NB4 (cell line): ENCODE data around the gene PHACTR1.

Experiments used
- DNase-seq: peaks from one replicate; pipeline ENCODE4 v3.0.0; 2010; ENCODE audit warnings: low read depth
- H3K4me3 ChIP-seq: one replicate; pipeline ENCODE4 v1.5.1; 2011; ENCODE audit warnings: mild to moderate bottlenecking, low read depth, low read length, moderate library complexity
- CTCF ChIP-seq: IDR thresholded peaks from one replicate; pipeline ENCODE4 v1.5.1; 2012; ENCODE audit warnings: low read depth, low read length
- MAX ChIP-seq: IDR thresholded peaks from 2 replicates; pipeline ENCODE4 v1.6.1; 2011; ENCODE audit warnings: low read depth, low read length
- MYC ChIP-seq: IDR thresholded peaks from 2 replicates; pipeline ENCODE4 v1.6.1; 2011; ENCODE audit warnings: low read depth, low read length
- POLR2A ChIP-seq: IDR thresholded peaks from 2 replicates; pipeline ENCODE4 v1.6.1; 2011; ENCODE audit warnings: mild to moderate bottlenecking; ENCODE audit not compliant: insufficient read length; ENCODE audit errors: extremely low read depth

The PHACTR1 gene

GRCh38 chr6:12903246-12903645 lies 186.7 kb downstream of the PHACTR1 start:
- TF ChIP-seq POLR2A (no peak), MAX (no peak), MYC (no peak)
- no peak overlapping the region for H3K4me3 ChIP-seq
- peak; percentile 32 for DNase-seq

- no peak overlapping the region for H3K4me3 ChIP-seq
- no peak for TF ChIP-seq POLR2A
- TF ChIP-seq MAX = no peak
- TF ChIP-seq MYC = no peak
- no peak for TF ChIP-seq CTCF
- DNase-seq = no peak
Measured at GRCh38 chr6:12909833-12910232, 193.3 kb downstream of the PHACTR1 start.

- TF ChIP-seq MAX = no peak
- peak; percentile 47 for TF ChIP-seq CTCF
- no peak for TF ChIP-seq MYC
- TF ChIP-seq POLR2A = no peak
- peak; percentile 70 for DNase-seq
- H3K4me3 ChIP-seq = no peak overlapping the region
Measured at GRCh38 chr6:12911427-12911826, 194.9 kb downstream of the PHACTR1 start.

- TF ChIP-seq MYC (no peak), MAX (no peak), POLR2A (no peak), CTCF (no peak)
Measured at GRCh38 chr6:12913201-12913600, 196.6 kb downstream of the PHACTR1 start.

GRCh38 chr6:12916006-12916405 lies 199.4 kb downstream of the PHACTR1 start:
- TF ChIP-seq CTCF = no peak
- no peak for TF ChIP-seq POLR2A
- TF ChIP-seq MYC = no peak
- no peak for TF ChIP-seq MAX
- no peak overlapping the region for H3K4me3 ChIP-seq
- peak; percentile 23 for DNase-seq

More at GRCh38 chr6:12913201-12913600, 196.6 kb downstream of the PHACTR1 start:
- no peak overlapping the region for H3K4me3 ChIP-seq
- DNase-seq = no peak

GRCh38 chr6:12916420-12917136 lies 200.0 kb downstream of the PHACTR1 start:
- no peak for DNase-seq
- TF ChIP-seq MAX (no peak), POLR2A (no peak), MYC (no peak), CTCF (no peak)
- H3K4me3 ChIP-seq = no peak overlapping the region
